Raji (cell line): ENCODE results near the gene NDOR1.
A peak's percentile ranks its signal among the peaks of the same experiment; 100 is the strongest.

Experiments used
- POLR2A ChIP-seq: IDR thresholded peaks from 2 replicates; pipeline ENCODE4 v1.6.1; 2011; ENCODE audit warnings: low read depth, low read length, control low read depth; ENCODE audit not compliant: insufficient read depth

Gene NDOR1

GRCh38 chr9:137233143-137233980, 27.9 kb downstream of the NDOR1 start:
- TF ChIP-seq POLR2A = no peak

GRCh38 chr9:137234055-137234697, 28.7 kb downstream of the NDOR1 start:
- TF ChIP-seq POLR2A = no peak

GRCh38 chr9:137234758-137235423, 29.4 kb downstream of the NDOR1 start:
- TF ChIP-seq POLR2A = 0 out of 2 replicates have a peak, but pooled peaks have one; percentile 10

GRCh38 chr9:137235424-137236237, 30.1 kb downstream of the NDOR1 start:
- TF ChIP-seq POLR2A = no peak; the same call in 1 of the 2 replicates

GRCh38 chr9:137236238-137236935, 30.9 kb downstream of the NDOR1 start:
- TF ChIP-seq POLR2A = no peak

GRCh38 chr9:137236936-137237421, 31.5 kb downstream of the NDOR1 start:
- peak; percentile 19; the same call in 1 of the 2 replicates for TF ChIP-seq POLR2A

- TF ChIP-seq POLR2A = no peak
These were observed 32.5 kb downstream of the NDOR1 start for GRCh38 chr9:137237759-137238726.

- peak; percentile 50; the same call in 1 of the 2 replicates for TF ChIP-seq POLR2A
These were observed 34.9 kb downstream of the NDOR1 start for GRCh38 chr9:137240318-137240840.

GRCh38 chr9:137240841-137241489, 35.5 kb downstream of the NDOR1 start, which contains the start of gene TUBB4B:
Gene TUBB4B, plus strand, starts transcription at chr9:137241287. Its CDS starts 74 bp downstream, at chr9:137241361.
- peak; percentile 98 for TF ChIP-seq POLR2A

- TF ChIP-seq POLR2A = no peak
These were observed 36.2 kb downstream of the NDOR1 start for GRCh38 chr9:137241490-137242268.
